Measurements from ENCODE around the gene GPR183. TPM values are rescaled to one million over a fixed set of nuclear protein-coding genes. Genes with fewer than 3 reads are reported as not detected.
A peak's percentile ranks its signal among the peaks of the same experiment; 100 is the strongest.

GPR183 gene
- total and polyA plus RNA-seq, 2 donors (not counting 1 experiment from before 2014, with no cell fraction given), result 0.27 TPM; not detected in 1

GRCh38 chr13:99326012-99326411, 18.8 kb upstream of the GPR183 start:
- no peak for DNase-seq (ENCODE audit: low read depth in 2 of 2)

GRCh38 chr13:99323488-99323887, 16.3 kb upstream of the GPR183 start:
- Histone ChIP-seq H3K36me3 (ENCODE audit: control insufficient read depth, insufficient read depth, low read length) (no peaks in the 10 kb centered on the region), H2AFZ (ENCODE audit: low read length) (no peak overlapping the region), H3K79me2 (ENCODE audit: control insufficient read depth, insufficient read depth, low read length) (no peaks in the 10 kb centered on the region), H3K4me1 (ENCODE audit: control insufficient read depth, extremely low read depth, insufficient read depth, low read length) (peaks cover 19% of the 10 kb centered on the region), H3K9me3 (ENCODE audit: control insufficient read depth, insufficient read depth, low read depth, low read length) (no peaks in the 10 kb centered on the region), H3K9ac (ENCODE audit: insufficient read depth, low read length) (no peak overlapping the region), H3K4me2 (ENCODE audit: extremely low read depth, insufficient read depth, low read length) (no peak overlapping the region), H3K27me3 (ENCODE audit: control insufficient read depth, insufficient read depth, low read length) (no peaks in the 10 kb centered on the region), H3K27ac (ENCODE audit: insufficient read depth, low read length) (no peak overlapping the region), H3K4me3 (replicated peaks in 1 of 4; ENCODE audit: control extremely low read depth in 1 of 4, insufficient read depth in 1 of 4, low read depth in 3 of 4, low read length in 4 of 4) (no peak overlapping the region), H4K20me1 (ENCODE audit: control insufficient read depth, extremely low read depth, insufficient read depth, low read length) (no peaks in the 10 kb centered on the region)
- peak in 1 of 2 donors; percentile 79 for DNase-seq (ENCODE audit: low read depth in 2 of 2)
- TF ChIP-seq, protein P1, sequence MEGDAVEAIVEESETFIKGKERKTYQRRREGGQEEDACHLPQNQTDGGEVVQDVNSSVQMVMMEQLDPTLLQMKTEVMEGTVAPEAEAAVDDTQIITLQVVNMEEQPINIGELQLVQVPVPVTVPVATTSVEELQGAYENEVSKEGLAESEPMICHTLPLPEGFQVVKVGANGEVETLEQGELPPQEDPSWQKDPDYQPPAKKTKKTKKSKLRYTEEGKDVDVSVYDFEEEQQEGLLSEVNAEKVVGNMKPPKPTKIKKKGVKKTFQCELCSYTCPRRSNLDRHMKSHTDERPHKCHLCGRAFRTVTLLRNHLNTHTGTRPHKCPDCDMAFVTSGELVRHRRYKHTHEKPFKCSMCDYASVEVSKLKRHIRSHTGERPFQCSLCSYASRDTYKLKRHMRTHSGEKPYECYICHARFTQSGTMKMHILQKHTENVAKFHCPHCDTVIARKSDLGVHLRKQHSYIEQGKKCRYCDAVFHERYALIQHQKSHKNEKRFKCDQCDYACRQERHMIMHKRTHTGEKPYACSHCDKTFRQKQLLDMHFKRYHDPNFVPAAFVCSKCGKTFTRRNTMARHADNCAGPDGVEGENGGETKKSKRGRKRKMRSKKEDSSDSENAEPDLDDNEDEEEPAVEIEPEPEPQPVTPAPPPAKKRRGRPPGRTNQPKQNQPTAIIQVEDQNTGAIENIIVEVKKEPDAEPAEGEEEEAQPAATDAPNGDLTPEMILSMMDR (conservative IDR thresholded peaks at IDR 0.05 in 1 of 2, IDR thresholded peaks at IDR 0.05 in 1 of 2; ENCODE audit: low read depth in 1 of 2, low read length in 2 of 2), result no peak
- no peak for TF ChIP-seq EZH2 (IDR thresholded peaks at IDR 0.05; ENCODE audit: low read length, missing control alignments)

More at GRCh38 chr13:99326012-99326411, 18.8 kb upstream of the GPR183 start:
- TF ChIP-seq, protein P1 (conservative IDR thresholded peaks at IDR 0.05 in 1 of 2, IDR thresholded peaks at IDR 0.05 in 1 of 2; ENCODE audit: low read depth in 1 of 2, low read length in 2 of 2), result no peak
- no peak for TF ChIP-seq EZH2 (IDR thresholded peaks at IDR 0.05; ENCODE audit: low read length, missing control alignments)
- no peak overlapping the region for H3K4me2 ChIP-seq (ENCODE audit: extremely low read depth, insufficient read depth, low read length)
- peaks cover 19% of the 10 kb centered on the region for H3K4me1 ChIP-seq (ENCODE audit: control insufficient read depth, extremely low read depth, insufficient read depth, low read length)
- H3K9ac ChIP-seq (ENCODE audit: insufficient read depth, low read length), result no peak overlapping the region
- H2AFZ ChIP-seq (ENCODE audit: low read length), result no peak overlapping the region
- no peaks in the 10 kb centered on the region for H3K27me3 ChIP-seq (ENCODE audit: control insufficient read depth, insufficient read depth, low read length)
- no peak overlapping the region for H3K27ac ChIP-seq (ENCODE audit: insufficient read depth, low read length)
- H3K4me3 ChIP-seq (replicated peaks in 1 of 4; ENCODE audit: control extremely low read depth in 1 of 4, insufficient read depth in 1 of 4, low read depth in 3 of 4, low read length in 4 of 4), result no peak overlapping the region
- no peaks in the 10 kb centered on the region for H3K79me2 ChIP-seq (ENCODE audit: control insufficient read depth, insufficient read depth, low read length)
- H3K9me3 ChIP-seq (ENCODE audit: control insufficient read depth, insufficient read depth, low read depth, low read length), result no peaks in the 10 kb centered on the region
- no peaks in the 10 kb centered on the region for H3K36me3 ChIP-seq (ENCODE audit: control insufficient read depth, insufficient read depth, low read length)
- no peaks in the 10 kb centered on the region for H4K20me1 ChIP-seq (ENCODE audit: control insufficient read depth, extremely low read depth, insufficient read depth, low read length)

DNA sequence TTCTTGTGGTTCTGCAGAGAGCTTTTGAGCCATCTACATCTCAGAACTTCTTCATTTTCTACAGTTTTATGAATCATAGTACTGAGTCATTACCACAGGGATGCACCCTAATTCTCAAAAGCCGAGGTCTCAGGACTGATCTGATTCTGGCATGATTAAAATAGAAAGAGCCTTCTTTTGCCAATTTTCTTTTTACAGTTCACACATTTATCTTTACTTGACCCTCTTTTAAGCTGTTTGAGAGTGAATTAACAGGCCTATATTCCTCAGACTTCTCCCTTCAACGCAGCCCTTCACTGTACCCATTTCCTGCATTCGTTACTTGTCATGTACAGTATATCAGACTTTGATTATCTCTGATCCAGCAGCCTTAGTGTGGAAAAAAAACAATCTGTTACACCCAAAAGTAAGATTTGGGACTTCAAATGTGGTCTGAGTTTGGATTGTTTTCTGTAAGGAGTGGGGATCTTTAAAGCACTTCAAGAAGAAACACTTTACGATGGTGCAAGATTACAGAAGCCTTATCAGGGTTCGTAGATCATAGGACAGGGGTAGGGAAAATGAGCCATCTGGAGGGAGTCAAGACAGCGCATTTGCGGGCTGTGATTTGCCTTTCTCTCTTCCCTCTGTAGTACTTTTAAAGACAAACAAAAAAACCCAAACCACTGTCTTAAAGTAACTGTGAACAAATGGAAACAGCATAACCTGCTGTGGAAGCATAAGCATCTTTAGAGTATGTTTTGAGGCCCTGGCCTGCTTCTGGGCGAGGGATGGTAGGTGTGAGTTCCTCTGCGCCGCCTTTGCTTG, 15.3 kb upstream of the GPR183 start:
- Histone ChIP-seq H2AFZ (ENCODE audit: low read length) (no peak overlapping the region), H3K4me3 (replicated peaks in 1 of 4; ENCODE audit: control extremely low read depth in 1 of 4, insufficient read depth in 1 of 4, low read depth in 3 of 4, low read length in 4 of 4) (no peak overlapping the region), H3K9ac (ENCODE audit: insufficient read depth, low read length) (peak overlapping the region; percentile 52), H4K20me1 (ENCODE audit: control insufficient read depth, extremely low read depth, insufficient read depth, low read length) (no peaks in the 10 kb centered on the region), H3K79me2 (ENCODE audit: control insufficient read depth, insufficient read depth, low read length) (no peaks in the 10 kb centered on the region), H3K9me3 (ENCODE audit: control insufficient read depth, insufficient read depth, low read depth, low read length) (no peaks in the 10 kb centered on the region), H3K4me2 (ENCODE audit: extremely low read depth, insufficient read depth, low read length) (peak overlapping the region; percentile 38), H3K27me3 (ENCODE audit: control insufficient read depth, insufficient read depth, low read length) (no peaks in the 10 kb centered on the region), H3K36me3 (ENCODE audit: control insufficient read depth, insufficient read depth, low read length) (no peaks in the 10 kb centered on the region), H3K27ac (ENCODE audit: insufficient read depth, low read length) (peak overlapping the region; percentile 61), H3K4me1 (ENCODE audit: control insufficient read depth, extremely low read depth, insufficient read depth, low read length) (peaks cover 19% of the 10 kb centered on the region)
- DNase-seq (ENCODE audit: low read depth in 2 of 2), result peak; percentile 79 to 92
- TF ChIP-seq, protein P1 (conservative IDR thresholded peaks at IDR 0.05 in 1 of 2, IDR thresholded peaks at IDR 0.05 in 1 of 2; ENCODE audit: low read depth in 1 of 2, low read length in 2 of 2), result no peak
- TF ChIP-seq EZH2 (IDR thresholded peaks at IDR 0.05; ENCODE audit: low read length, missing control alignments), result no peak
